Measurements from ENCODE around the gene JMJD4.

Gene JMJD4

DNA sequence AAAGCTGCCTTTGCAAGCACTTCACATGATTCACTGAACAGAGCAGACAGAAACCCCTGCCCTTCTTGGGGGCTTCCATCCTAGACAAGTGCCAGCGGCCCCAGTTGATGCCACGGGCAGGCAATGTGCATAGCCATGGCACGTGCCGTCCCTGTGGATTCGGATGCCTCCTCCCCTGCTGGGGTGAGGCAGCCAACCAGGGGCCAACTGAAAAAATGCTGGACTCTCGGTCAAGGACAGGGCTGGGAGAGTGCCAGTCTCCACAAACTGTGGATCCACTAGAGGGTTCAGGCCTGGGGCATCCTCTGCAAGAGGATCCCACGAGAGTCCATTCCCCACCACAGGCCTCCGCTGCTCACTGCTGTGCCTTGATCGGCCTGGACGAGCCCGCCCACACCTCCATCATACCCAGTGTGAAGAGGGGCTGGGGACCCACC, 3.8 kb downstream of the JMJD4 start:
- Histone ChIP-seq H2BK120ac (ENCODE audit: low read depth, low read length) (no peak overlapping the region), H2BK5ac (ENCODE audit: low read length) (no peak overlapping the region), H3K27me3 (ENCODE audit: insufficient read depth, low read length, poor library complexity) (no peaks in the 10 kb centered on the region), H3K4me3 (ENCODE audit: low read length) (no peak overlapping the region), H4K5ac (ENCODE audit: low read length) (no peak overlapping the region), H3K79me2 (ENCODE audit: control insufficient read depth, insufficient read depth, low read length) (peaks cover 18% of the 10 kb centered on the region), H2AK5ac (ENCODE audit: low read length) (no peak overlapping the region), H3K4me2 (ENCODE audit: low read length) (no peak overlapping the region), H3K18ac (ENCODE audit: low read length) (no peak overlapping the region), H3K36me3 (ENCODE audit: control insufficient read depth, insufficient read depth, low read length) (peaks cover 5% of the 10 kb centered on the region), H3K4me1 (ENCODE audit: control insufficient read depth, low read depth, low read length) (peaks cover 5% of the 10 kb centered on the region), H3K23ac (ENCODE audit: low read length) (no peak overlapping the region), H3K79me1 (ENCODE audit: low read length) (peaks cover 18% of the 10 kb centered on the region), H2BK15ac (replicated peaks; ENCODE audit: low read depth) (no peak overlapping the region), H3K9ac (ENCODE audit: low read length) (no peak overlapping the region), H3K56ac (ENCODE audit: low read length) (no peak overlapping the region), H4K8ac (ENCODE audit: low read depth, low read length) (no peak overlapping the region), H3K27ac (ENCODE audit: low read depth, low read length) (no peak overlapping the region), H3K4ac (ENCODE audit: low read depth, low read length) (no peak overlapping the region)
- no CpG with 5 or more reads among the region's 11 CpGs for WGBS (ENCODE audit: extremely low coverage, insufficient coverage, low lambda C conversion rate)
- DNase-seq = no peak

- Histone ChIP-seq H3K79me1 (ENCODE audit: low read length) (peaks cover 13% of the 10 kb centered on the region), H3K23ac (ENCODE audit: low read length) (no peak overlapping the region), H3K9ac (ENCODE audit: low read length) (no peak overlapping the region), H2BK5ac (ENCODE audit: low read length) (no peak overlapping the region), H2AK5ac (ENCODE audit: low read length) (no peak overlapping the region), H3K27ac (ENCODE audit: low read depth, low read length) (no peak overlapping the region), H3K18ac (ENCODE audit: low read length) (no peak overlapping the region), H3K56ac (ENCODE audit: low read length) (no peak overlapping the region), H2BK120ac (ENCODE audit: low read depth, low read length) (no peak overlapping the region), H3K4me1 (ENCODE audit: control insufficient read depth, low read depth, low read length) (peaks cover 3% of the 10 kb centered on the region), H3K36me3 (ENCODE audit: control insufficient read depth, insufficient read depth, low read length) (peaks cover 5% of the 10 kb centered on the region), H4K5ac (ENCODE audit: low read length) (no peak overlapping the region), H3K4ac (ENCODE audit: low read depth, low read length) (no peak overlapping the region), H3K4me2 (ENCODE audit: low read length) (no peak overlapping the region), H3K79me2 (ENCODE audit: control insufficient read depth, insufficient read depth, low read length) (peaks cover 13% of the 10 kb centered on the region), H2BK15ac (replicated peaks; ENCODE audit: low read depth) (no peak overlapping the region), H4K8ac (ENCODE audit: low read depth, low read length) (no peak overlapping the region), H3K4me3 (ENCODE audit: low read length) (no peak overlapping the region), H3K27me3 (ENCODE audit: insufficient read depth, low read length, poor library complexity) (no peaks in the 10 kb centered on the region)
- no CpG with 5 or more reads among the region's 16 CpGs for WGBS (ENCODE audit: extremely low coverage, insufficient coverage, low lambda C conversion rate)
- no peak for DNase-seq
These were observed 4.4 kb downstream of the JMJD4 start for GRCh38 chr1:227730630-227731151.

GRCh38 chr1:227729881-227730629, 5.0 kb downstream of the JMJD4 start:
- H3K27ac ChIP-seq (ENCODE audit: low read depth, low read length) = no peak overlapping the region
- H4K5ac ChIP-seq (ENCODE audit: low read length) = no peak overlapping the region
- no peak overlapping the region for H3K23ac ChIP-seq (ENCODE audit: low read length)
- peaks cover 5% of the 10 kb centered on the region for H3K36me3 ChIP-seq (ENCODE audit: control insufficient read depth, insufficient read depth, low read length)
- H3K9ac ChIP-seq (ENCODE audit: low read length) = no peak overlapping the region
- no CpG with 5 or more reads among the region's 13 CpGs for WGBS (ENCODE audit: extremely low coverage, insufficient coverage, low lambda C conversion rate)
- H3K27me3 ChIP-seq (ENCODE audit: insufficient read depth, low read length, poor library complexity) = no peaks in the 10 kb centered on the region
- H2AK5ac ChIP-seq (ENCODE audit: low read length) = no peak overlapping the region
- no peak overlapping the region for H3K56ac ChIP-seq (ENCODE audit: low read length)
- no peak overlapping the region for H3K4me3 ChIP-seq (ENCODE audit: low read length)
- H3K4me1 ChIP-seq (ENCODE audit: control insufficient read depth, low read depth, low read length) = peaks cover 3% of the 10 kb centered on the region
- H3K4ac ChIP-seq (ENCODE audit: low read depth, low read length) = no peak overlapping the region
- peak; percentile 86 for DNase-seq
- no peak overlapping the region for H2BK5ac ChIP-seq (ENCODE audit: low read length)
- no peak overlapping the region for H2BK15ac ChIP-seq (replicated peaks; ENCODE audit: low read depth)
- H4K8ac ChIP-seq (ENCODE audit: low read depth, low read length) = no peak overlapping the region
- H3K18ac ChIP-seq (ENCODE audit: low read length) = no peak overlapping the region
- H3K79me1 ChIP-seq (ENCODE audit: low read length) = peaks cover 12% of the 10 kb centered on the region
- peaks cover 11% of the 10 kb centered on the region for H3K79me2 ChIP-seq (ENCODE audit: control insufficient read depth, insufficient read depth, low read length)
- H3K4me2 ChIP-seq (ENCODE audit: low read length) = no peak overlapping the region
- H2BK120ac ChIP-seq (ENCODE audit: low read depth, low read length) = no peak overlapping the region

DNA sequence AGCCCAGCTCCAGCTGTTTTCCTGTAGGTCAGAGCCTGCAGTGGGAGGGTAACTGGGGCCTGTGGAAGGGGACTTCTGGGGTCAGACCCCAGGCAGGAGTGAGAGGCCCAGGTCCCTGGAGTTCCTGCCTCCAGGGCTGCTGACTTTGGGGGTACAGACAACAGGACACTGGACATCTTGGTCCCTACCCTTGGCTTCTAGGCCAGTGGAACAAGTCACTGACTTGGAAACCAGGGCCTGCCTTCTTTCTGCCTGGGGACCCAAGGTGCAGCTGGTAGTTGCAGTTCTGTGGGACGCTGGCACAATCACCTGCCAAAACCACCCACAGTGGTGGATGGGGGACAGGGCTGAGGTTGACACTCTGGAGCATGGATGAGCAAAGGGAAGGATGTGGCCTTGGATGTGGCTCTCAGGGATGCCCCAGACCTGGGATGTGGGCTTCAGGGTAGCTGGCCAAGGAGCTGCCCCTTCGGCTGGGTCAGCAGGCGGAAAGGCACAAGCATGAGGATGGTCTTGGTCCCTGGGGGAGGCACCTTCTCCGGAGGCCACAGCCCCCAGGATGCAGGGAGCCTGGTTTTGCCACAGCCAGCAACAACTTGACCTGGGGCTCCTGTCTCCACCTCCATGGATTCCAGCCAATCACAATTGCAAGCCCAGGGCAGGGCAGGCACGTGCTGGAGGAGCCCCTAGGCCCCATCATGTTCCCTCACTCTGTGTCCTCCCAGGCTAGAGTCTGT, 5.8 kb downstream of the JMJD4 start:
- no peak overlapping the region for H4K5ac ChIP-seq (ENCODE audit: low read length)
- no peak overlapping the region for H2BK15ac ChIP-seq (replicated peaks; ENCODE audit: low read depth)
- no peak overlapping the region for H4K8ac ChIP-seq (ENCODE audit: low read depth, low read length)
- H3K18ac ChIP-seq (ENCODE audit: low read length) = no peak overlapping the region
- WGBS (ENCODE audit: extremely low coverage, insufficient coverage, low lambda C conversion rate) = no CpG with 5 or more reads among the region's 5 CpGs
- H3K4me2 ChIP-seq (ENCODE audit: low read length) = peak overlapping the region; percentile 54
- peak; percentile 44 for DNase-seq
- no peak overlapping the region for H3K4me3 ChIP-seq (ENCODE audit: low read length)
- H2BK120ac ChIP-seq (ENCODE audit: low read depth, low read length) = no peak overlapping the region
- H2AK5ac ChIP-seq (ENCODE audit: low read length) = no peak overlapping the region
- peaks cover 8% of the 10 kb centered on the region for H3K79me1 ChIP-seq (ENCODE audit: low read length)
- H3K4me1 ChIP-seq (ENCODE audit: control insufficient read depth, low read depth, low read length) = peaks cover 3% of the 10 kb centered on the region
- H3K27me3 ChIP-seq (ENCODE audit: insufficient read depth, low read length, poor library complexity) = no peaks in the 10 kb centered on the region
- no peak overlapping the region for H2BK5ac ChIP-seq (ENCODE audit: low read length)
- peaks cover 7% of the 10 kb centered on the region for H3K79me2 ChIP-seq (ENCODE audit: control insufficient read depth, insufficient read depth, low read length)
- H3K4ac ChIP-seq (ENCODE audit: low read depth, low read length) = no peak overlapping the region
- peak overlapping the region; percentile 87 for H3K56ac ChIP-seq (ENCODE audit: low read length)
- peaks cover 5% of the 10 kb centered on the region for H3K36me3 ChIP-seq (ENCODE audit: control insufficient read depth, insufficient read depth, low read length)
- peak overlapping the region; percentile 80 for H3K9ac ChIP-seq (ENCODE audit: low read length)
- no peak overlapping the region for H3K27ac ChIP-seq (ENCODE audit: low read depth, low read length)
- H3K23ac ChIP-seq (ENCODE audit: low read length) = no peak overlapping the region

DNA sequence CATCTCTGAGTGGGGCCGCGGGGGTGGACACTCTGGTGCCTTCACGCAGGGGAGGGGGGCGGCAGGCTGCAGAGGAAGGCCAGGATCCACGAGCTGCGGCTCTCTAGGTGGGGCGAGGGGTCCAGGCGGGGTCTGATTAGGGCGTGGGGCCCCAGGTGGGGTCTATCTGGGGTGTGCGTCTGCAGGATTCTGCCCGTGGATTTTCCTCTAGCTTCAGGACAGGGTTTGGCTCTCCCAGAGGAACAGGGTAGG, 6.3 kb downstream of the JMJD4 start:
- Histone ChIP-seq H3K56ac (ENCODE audit: low read length) (peak overlapping the region; percentile 87), H2BK15ac (replicated peaks; ENCODE audit: low read depth) (no peak overlapping the region), H3K4me2 (ENCODE audit: low read length) (peak overlapping the region; percentile 54), H2AK5ac (ENCODE audit: low read length) (no peak overlapping the region), H2BK120ac (ENCODE audit: low read depth, low read length) (no peak overlapping the region), H3K4ac (ENCODE audit: low read depth, low read length) (no peak overlapping the region), H3K79me2 (ENCODE audit: control insufficient read depth, insufficient read depth, low read length) (peaks cover 3% of the 10 kb centered on the region), H3K23ac (ENCODE audit: low read length) (no peak overlapping the region), H3K27ac (ENCODE audit: low read depth, low read length) (no peak overlapping the region), H3K36me3 (ENCODE audit: control insufficient read depth, insufficient read depth, low read length) (peaks cover 5% of the 10 kb centered on the region), H3K18ac (ENCODE audit: low read length) (peak overlapping the region; percentile 15), H3K9ac (ENCODE audit: low read length) (peak overlapping the region; percentile 80), H4K8ac (ENCODE audit: low read depth, low read length) (no peak overlapping the region), H3K27me3 (ENCODE audit: insufficient read depth, low read length, poor library complexity) (no peaks in the 10 kb centered on the region), H4K5ac (ENCODE audit: low read length) (no peak overlapping the region), H2BK5ac (ENCODE audit: low read length) (no peak overlapping the region), H3K4me3 (ENCODE audit: low read length) (peak overlapping the region; percentile 67), H3K79me1 (ENCODE audit: low read length) (peaks cover 5% of the 10 kb centered on the region), H3K4me1 (ENCODE audit: control insufficient read depth, low read depth, low read length) (peaks cover 3% of the 10 kb centered on the region)
- WGBS (ENCODE audit: extremely low coverage, insufficient coverage, low lambda C conversion rate) = no CpG with 5 or more reads among the region's 11 CpGs
- no peak for DNase-seq

Measured in mesendoderm (in vitro differentiated cells).